K562 (cell line): ENCODE results near the gene PLSCR5. TPM values are rescaled to one million over a fixed set of nuclear protein-coding genes. Genes with fewer than 3 reads are reported as not detected.

Experiments used
- CBX3 ChIP-seq, 2 experiments: IDR thresholded peaks; 1 replicate in 1 of 2; 2 replicates in 1 of 2; pipeline ENCODE4 v1.6.1; 2012; ENCODE audit warnings: inconsistent platforms in 2 of 2, low read length in 2 of 2, borderline replicate concordance in 1 of 2, control low read depth in 1 of 2
- MNT ChIP-seq, 2 experiments: fragments of 450-650 bp; conservative IDR thresholded peaks; 2 replicates each; pipeline ENCODE4 v1.6.1; 2017; ENCODE audit warnings: mild to moderate bottlenecking in 2 of 2, moderate library complexity in 2 of 2
- SMARCA4 ChIP-seq: fragments of 450-650 bp; IDR thresholded peaks from 2 replicates; pipeline ENCODE4 v1.6.1; 2016
- SPI1 ChIP-seq: IDR thresholded peaks from 2 replicates; pipeline ENCODE4 v1.6.1; 2011; ENCODE audit warnings: low read depth, low read length, control low read depth, borderline replicate concordance
- STAG1 ChIP-seq: sonication (generic); formaldehyde crosslinking; IDR thresholded peaks from 2 replicates; pipeline ENCODE4 v1.5.0; 2020; ENCODE audit warnings: missing genetic modification reagents, borderline replicate concordance
- ZNF778 ChIP-seq: fragments of 450-650 bp; formaldehyde crosslinking; IDR thresholded peaks from 2 replicates; pipeline ENCODE4 v1.4.0; 2020; ENCODE audit warnings: mild to moderate bottlenecking, moderate library complexity
- polyA plus RNA-seq, 8 experiments: library from polyadenylated mRNA; depleted of rRNA in 4 of 8; stranded (reverse) in 5 of 8; unstranded in 3 of 8; fragments of >200 nt; fragmentation: Nextera tagmentation in 2 of 8; fragmentation: Illumina TruSeq in 1 of 8; extraction: Ambion mirVana in 2 of 8; extraction: Trizol in 1 of 8; gene quantifications; 2 replicates each; pipeline versions ENCODE4 v1.2.1 to v1.2.3, GENCODE V29; 2011 to 2014; ENCODE audit warnings: inconsistent platforms in 1 of 8, missing spikeins in 1 of 8
- total RNA-seq, 7 experiments: library from RNA; depleted of rRNA in 6 of 7; stranded (reverse); fragments of >200 nt in 6 of 7; fragmentation: Illumina TruSeq in 2 of 7; extraction: Trizol in 2 of 7; gene quantifications; 2 replicates each; pipeline versions ENCODE4 v1.2.1 to v1.2.3, GENCODE V29; 2011 to 2021; ENCODE audit warnings: low replicate concordance in 1 of 7
- TF ChIP-seq, protein P1 (sequence below): sonication (generic); formaldehyde crosslinking; IDR thresholded peaks from 2 replicates; pipeline ENCODE4 v1.8.1; 2023; ENCODE audit warnings: mild to moderate bottlenecking, missing genetic modification reagents
- TF ChIP-seq, protein P2 (sequence below): sonication (generic); formaldehyde crosslinking; IDR thresholded peaks from 2 replicates; pipeline ENCODE4 v1.8.0; 2023; ENCODE audit warnings: mild to moderate bottlenecking, missing genetic modification reagents

Gene PLSCR5
- total and polyA plus RNA-seq, 9 of the 15 experiments (the other 6 are each of a cell fraction or from before 2014, with no cell fraction given): not detected

GRCh38 chr3:146543461-146544001 lies 61.6 kb downstream of the PLSCR5 start (continued):
- TF ChIP-seq, protein P1, sequence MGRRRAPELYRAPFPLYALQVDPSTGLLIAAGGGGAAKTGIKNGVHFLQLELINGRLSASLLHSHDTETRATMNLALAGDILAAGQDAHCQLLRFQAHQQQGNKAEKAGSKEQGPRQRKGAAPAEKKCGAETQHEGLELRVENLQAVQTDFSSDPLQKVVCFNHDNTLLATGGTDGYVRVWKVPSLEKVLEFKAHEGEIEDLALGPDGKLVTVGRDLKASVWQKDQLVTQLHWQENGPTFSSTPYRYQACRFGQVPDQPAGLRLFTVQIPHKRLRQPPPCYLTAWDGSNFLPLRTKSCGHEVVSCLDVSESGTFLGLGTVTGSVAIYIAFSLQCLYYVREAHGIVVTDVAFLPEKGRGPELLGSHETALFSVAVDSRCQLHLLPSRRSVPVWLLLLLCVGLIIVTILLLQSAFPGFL: no peak
- TF ChIP-seq CBX3 (IDR thresholded peaks at IDR 0.05; ENCODE audit: borderline replicate concordance in 1 of 2, low read length in 2 of 2) (no peak), ZNF778 (no peak), MNT (conservative IDR thresholded peaks at IDR 0.05) (0 out of 4 replicates have a peak, but pooled peaks of 1 of the 2 experiments have one; percentile 18), SPI1 (peak; percentile 4; the same call in 1 of the 2 replicates), SMARCA4 (0 out of 2 replicates have a peak, but pooled peaks have one; percentile 14), STAG1 (CRISPR knock-in tag) (no peak)
- TF ChIP-seq, protein P2, sequence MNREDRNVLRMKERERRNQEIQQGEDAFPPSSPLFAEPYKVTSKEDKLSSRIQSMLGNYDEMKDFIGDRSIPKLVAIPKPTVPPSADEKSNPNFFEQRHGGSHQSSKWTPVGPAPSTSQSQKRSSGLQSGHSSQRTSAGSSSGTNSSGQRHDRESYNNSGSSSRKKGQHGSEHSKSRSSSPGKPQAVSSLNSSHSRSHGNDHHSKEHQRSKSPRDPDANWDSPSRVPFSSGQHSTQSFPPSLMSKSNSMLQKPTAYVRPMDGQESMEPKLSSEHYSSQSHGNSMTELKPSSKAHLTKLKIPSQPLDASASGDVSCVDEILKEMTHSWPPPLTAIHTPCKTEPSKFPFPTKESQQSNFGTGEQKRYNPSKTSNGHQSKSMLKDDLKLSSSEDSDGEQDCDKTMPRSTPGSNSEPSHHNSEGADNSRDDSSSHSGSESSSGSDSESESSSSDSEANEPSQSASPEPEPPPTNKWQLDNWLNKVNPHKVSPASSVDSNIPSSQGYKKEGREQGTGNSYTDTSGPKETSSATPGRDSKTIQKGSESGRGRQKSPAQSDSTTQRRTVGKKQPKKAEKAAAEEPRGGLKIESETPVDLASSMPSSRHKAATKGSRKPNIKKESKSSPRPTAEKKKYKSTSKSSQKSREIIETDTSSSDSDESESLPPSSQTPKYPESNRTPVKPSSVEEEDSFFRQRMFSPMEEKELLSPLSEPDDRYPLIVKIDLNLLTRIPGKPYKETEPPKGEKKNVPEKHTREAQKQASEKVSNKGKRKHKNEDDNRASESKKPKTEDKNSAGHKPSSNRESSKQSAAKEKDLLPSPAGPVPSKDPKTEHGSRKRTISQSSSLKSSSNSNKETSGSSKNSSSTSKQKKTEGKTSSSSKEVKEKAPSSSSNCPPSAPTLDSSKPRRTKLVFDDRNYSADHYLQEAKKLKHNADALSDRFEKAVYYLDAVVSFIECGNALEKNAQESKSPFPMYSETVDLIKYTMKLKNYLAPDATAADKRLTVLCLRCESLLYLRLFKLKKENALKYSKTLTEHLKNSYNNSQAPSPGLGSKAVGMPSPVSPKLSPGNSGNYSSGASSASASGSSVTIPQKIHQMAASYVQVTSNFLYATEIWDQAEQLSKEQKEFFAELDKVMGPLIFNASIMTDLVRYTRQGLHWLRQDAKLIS: no peak
